IMR-90 (cell line): ENCODE results near the gene FOXO6. TPM values are rescaled to one million over a fixed set of nuclear protein-coding genes. Genes with fewer than 3 reads are reported as not detected.

ENCODE experiments used
- ATAC-seq: fragments of 200-7000 bp; cut with Tn5 transposase; 2 replicates; pipeline ENCODE4 v1.9.1; 2020; ENCODE audit warnings: low read depth, mild to moderate bottlenecking, moderate library complexity
- BruUV-seq: library from RNA; stranded (reverse); fragments of 400-500 nt; replicated peaks from 2 replicates; lab custom pipeline; 2021; lab: Mats Ljungman, UMichigan
- CTCF ChIA-PET: fragments of 300-600 bp; formaldehyde crosslinking; extraction: SDS; loops from one replicate; lab custom pipeline; 2021; ENCODE audit warnings: antibody characterized with exemption; lab: Yijun Ruan, JAX
- POLR2A ChIA-PET: fragments of 300-600 bp; sonication (Branson Sonifier 250); formaldehyde crosslinking; loops from one replicate; lab custom pipeline; 2022; ENCODE audit warnings: antibody characterized with exemption; ENCODE audit not compliant: unreplicated experiment; lab: Charles Lee
- DNase-seq: peaks from one replicate; pipeline ENCODE4 v3.0.0; 2013
- H2AFZ ChIP-seq: replicated peaks from 2 replicates; pipeline ENCODE3; 2013; ENCODE audit warnings: low read length, mild to moderate bottlenecking; ENCODE audit not compliant: poor library complexity
- H2AK5ac ChIP-seq: 2 replicates; pipeline ENCODE4 v1.6.1; 2013; ENCODE audit warnings: low read depth, low read length, inconsistent platforms
- H2AK9ac ChIP-seq: replicated peaks from 2 replicates; pipeline ENCODE3; 2013; ENCODE audit warnings: mild to moderate bottlenecking, low read depth, low read length, moderate library complexity; ENCODE audit not compliant: poor library complexity
- H2BK120ac ChIP-seq: 2 replicates; pipeline ENCODE4 v1.6.1; 2013; ENCODE audit warnings: low read depth, low read length, inconsistent platforms
- H2BK15ac ChIP-seq: 3 replicates; pipeline ENCODE4 v1.6.1; 2013; ENCODE audit warnings: low read depth, low read length, inconsistent platforms
- H2BK20ac ChIP-seq: 2 replicates; pipeline ENCODE4 v1.6.1; 2013; ENCODE audit warnings: low read depth, mild to moderate bottlenecking, inconsistent platforms, low read length, moderate library complexity
- H2BK5ac ChIP-seq: 2 replicates; pipeline ENCODE4 v1.6.1; 2013; ENCODE audit warnings: mild to moderate bottlenecking, low read depth, low read length, inconsistent platforms; ENCODE audit not compliant: poor library complexity, severe bottlenecking
- H3K14ac ChIP-seq: replicated peaks from 2 replicates; pipeline ENCODE4 v1.6.1; 2013; ENCODE audit warnings: low read depth, low read length, inconsistent platforms
- H3K18ac ChIP-seq: 2 replicates; pipeline ENCODE4 v1.6.1; 2013; ENCODE audit warnings: low read depth, low read length, control low read depth
- H3K23ac ChIP-seq: 2 replicates; pipeline ENCODE4 v1.6.1; 2013; ENCODE audit warnings: low read depth, low read length, inconsistent platforms
- H3K27ac ChIP-seq: 2 replicates; pipeline ENCODE4 v1.5.1; 2013; ENCODE audit warnings: mild to moderate bottlenecking, control low read depth, low read length; ENCODE audit not compliant: insufficient read depth
- H3K27me3 ChIP-seq: 2 replicates; pipeline ENCODE4 v1.6.1; 2013; ENCODE audit warnings: low read length; ENCODE audit not compliant: control insufficient read depth, insufficient read depth
- H3K36me3 ChIP-seq: 2 replicates; pipeline ENCODE4 v1.6.1; 2013; ENCODE audit warnings: low read length, mixed read lengths; ENCODE audit not compliant: control insufficient read depth, insufficient read depth
- H3K4ac ChIP-seq: 2 replicates; pipeline ENCODE4 v1.6.1; 2013; ENCODE audit warnings: low read depth, low read length, inconsistent platforms
- H3K4me1 ChIP-seq: 2 replicates; pipeline ENCODE4 v1.6.1; 2013; ENCODE audit warnings: low read length, mixed read lengths; ENCODE audit not compliant: control insufficient read depth, insufficient read depth
- H3K4me2 ChIP-seq: 2 replicates; pipeline ENCODE4 v1.6.1; 2013; ENCODE audit warnings: low read depth, mild to moderate bottlenecking, control low read depth, low read length, moderate library complexity
- H3K4me3 ChIP-seq: 2 replicates; pipeline ENCODE4 v1.5.1; 2013; ENCODE audit warnings: low read depth, mild to moderate bottlenecking, control low read depth, low read length, moderate library complexity; ENCODE audit not compliant: insufficient read depth
- H3K56ac ChIP-seq: 2 replicates; pipeline ENCODE4 v1.6.1; 2013; ENCODE audit warnings: low read length, inconsistent platforms; ENCODE audit not compliant: insufficient read depth; ENCODE audit errors: extremely low read depth
- H3K79me1 ChIP-seq, 2 experiments: 2 replicates each; pipeline ENCODE4 v1.6.1; 2013; ENCODE audit warnings: low read length in 2 of 2, inconsistent platforms in 1 of 2, low read depth in 1 of 2
- H3K9ac ChIP-seq: 2 replicates; pipeline ENCODE4 v1.6.1; 2013; ENCODE audit warnings: low read depth, low read length, control low read depth
- H3K9me1 ChIP-seq: 2 replicates; pipeline ENCODE4 v1.6.1; 2013; ENCODE audit warnings: low read length, inconsistent platforms; ENCODE audit not compliant: insufficient read depth
- H3K9me3 ChIP-seq: 2 replicates; pipeline ENCODE4 v1.6.1; 2013; ENCODE audit warnings: low read length; ENCODE audit not compliant: control insufficient read depth, insufficient read depth
- H4K20me1 ChIP-seq: 2 replicates; pipeline ENCODE4 v1.6.1; 2013; ENCODE audit warnings: low read length, inconsistent platforms; ENCODE audit not compliant: insufficient read depth
- H4K5ac ChIP-seq: 2 replicates; pipeline ENCODE4 v1.6.1; 2013; ENCODE audit warnings: mild to moderate bottlenecking, low read depth, low read length, control low read depth
- H4K8ac ChIP-seq, 2 experiments: 2 replicates each; pipeline ENCODE4 v1.6.1; 2013; ENCODE audit warnings: low read depth in 2 of 2, low read length in 2 of 2, control low read depth in 1 of 2, inconsistent platforms in 1 of 2
- H4K91ac ChIP-seq: 2 replicates; pipeline ENCODE4 v1.6.1; 2013; ENCODE audit warnings: low read depth, low read length, inconsistent platforms; ENCODE audit not compliant: insufficient read depth
- CEBPB ChIP-seq: IDR thresholded peaks from 2 replicates; pipeline ENCODE4 v1.6.1; 2012; ENCODE audit warnings: low read depth, low read length, improper control_type of control experiment
- CHD1 ChIP-seq: IDR thresholded peaks from 2 replicates; pipeline ENCODE4 v1.6.1; 2012; ENCODE audit warnings: low read depth, low read length, improper control_type of control experiment
- CTCF ChIP-seq: conservative IDR thresholded peaks from 2 replicates; pipeline ENCODE4 v1.5.1; 2012; ENCODE audit warnings: mild to moderate bottlenecking, low read depth, low read length, improper control_type of control experiment
- ELK1 ChIP-seq: fragments of 150-350 bp; IDR thresholded peaks from 2 replicates; pipeline ENCODE4 v1.6.1; 2016; ENCODE audit warnings: low read depth, mild to moderate bottlenecking, low read length, moderate library complexity, borderline replicate concordance
- MXI1 ChIP-seq: IDR thresholded peaks from 2 replicates; pipeline ENCODE4 v1.6.1; 2012; ENCODE audit warnings: low read depth, mild to moderate bottlenecking, low read length, moderate library complexity, borderline replicate concordance
- RCOR1 ChIP-seq: IDR thresholded peaks from 2 replicates; pipeline ENCODE4 v1.6.1; 2012; ENCODE audit warnings: mild to moderate bottlenecking, low read length, improper control_type of control experiment; ENCODE audit not compliant: insufficient replicate concordance
- RFX5 ChIP-seq: IDR thresholded peaks from 2 replicates; pipeline ENCODE4 v1.8.0; 2012; ENCODE audit warnings: low read depth, mild to moderate bottlenecking, low read length, moderate library complexity
- USF2 ChIP-seq: fragments of 150-350 bp; IDR thresholded peaks from 2 replicates; pipeline ENCODE4 v1.6.1; 2017; ENCODE audit warnings: mild to moderate bottlenecking, antibody characterized with exemption, low read length, low read depth
- WGBS, 2 experiments: methylation state at CpG; one replicate each; pipeline versions ENCODE4 v1.1.5 to v1.1.7; 2013; ENCODE audit warnings: missing lambda C conversion rate in 2 of 2; ENCODE audit not compliant: insufficient read length in 1 of 2; ENCODE audit errors: extremely low coverage in 2 of 2; 5-methylcytosine and 5-hydroxymethylcytosine counted together
- dilution Hi-C: fragments of 300-500 bp; cut with HindIII; formaldehyde crosslinking; loops from one replicate; pipeline ENCODE4 v1.14.3; 2018; ENCODE audit warnings: low sequenced_read_pairs; ENCODE audit not compliant: unreplicated experiment
- in situ Hi-C: fragments of 300-500 bp; cut with MboI; formaldehyde crosslinking; loops from 3 replicates; pipeline ENCODE4 v1.14.3; 2019; ENCODE audit warnings: low sequenced_read_pairs, inconsistent platforms, mixed read lengths
- intact Hi-C: fragments of 100-400 bp; cut with micrococcal nuclease; formaldehyde crosslinking; loops from 2 replicates; pipeline ENCODE4 v1.10.0; 2022
- polyA plus RNA-seq, 3 experiments: library from polyadenylated mRNA; depleted of rRNA; stranded (reverse); fragments of >200 nt; gene quantifications; 2 replicates each; pipeline ENCODE4 v1.2.3, GENCODE V29; 2012; ENCODE audit warnings: low replicate concordance in 1 of 3
- total RNA-seq: library from RNA; depleted of rRNA; stranded (reverse); fragments of >200 nt; gene quantifications from 2 replicates; pipeline ENCODE4 v1.2.3, GENCODE V29; 2012

The FOXO6 gene
- total and polyA plus RNA-seq, 2 of the 4 experiments (the other 2 are of a cell fraction) = not detected

- no peak overlapping the region for H2BK120ac ChIP-seq
- no peaks in the 10 kb centered on the region for H3K79me1 ChIP-seq
- no peak overlapping the region for H4K5ac ChIP-seq
- ATAC-seq (no peak), DNase-seq (no peak)
- no peak overlapping the region for H3K23ac ChIP-seq
- CTCF ChIA-PET = no interaction called here
- no peak overlapping the region for H3K4me3 ChIP-seq
- H3K27me3 ChIP-seq = peaks cover 60% of the 10 kb centered on the region
- H3K9me3 ChIP-seq = peaks cover 3% of the 10 kb centered on the region
- no peak overlapping the region for H3K4ac ChIP-seq
- POLR2A ChIA-PET = no interaction called here
- WGBS, 2 experiments = 0% methylated on average over 1 of the region's 10 CpGs; no CpG with 5 or more reads in 1 of the 2 experiments
- no peak overlapping the region for H3K56ac ChIP-seq
- intact Hi-C loops = no loop called here
- H3K14ac ChIP-seq = no peak overlapping the region
- no peak overlapping the region for H2BK5ac ChIP-seq
- no peak overlapping the region for H4K91ac ChIP-seq
- no peak for TF ChIP-seq RCOR1
- TF ChIP-seq RFX5 = no peak
- no peak for TF ChIP-seq MXI1
- no peak for TF ChIP-seq USF2
- no peak for TF ChIP-seq CTCF
- TF ChIP-seq CEBPB = no peak
- no peak for TF ChIP-seq CHD1
- no peak for TF ChIP-seq ELK1
- H2AFZ ChIP-seq = no peak overlapping the region
- no peak overlapping the region for H2AK5ac ChIP-seq
- no peak overlapping the region for H3K9ac ChIP-seq
- H3K36me3 ChIP-seq = no peaks in the 10 kb centered on the region
- in situ Hi-C loops = loop anchor here (25.0 kb wide), 1 partner anchor 367 kb away; no protein-coding TSS in a partner anchor
- no peak overlapping the region for H4K8ac ChIP-seq
- no peaks in the 10 kb centered on the region for H3K4me1 ChIP-seq
- no peak overlapping the region for H2BK15ac ChIP-seq
- H2BK20ac ChIP-seq = no peak overlapping the region
- no peak overlapping the region for H3K4me2 ChIP-seq
- dilution Hi-C loops = no loop called here
- no TSS peak for BruUV-seq
- H2AK9ac ChIP-seq = no peak overlapping the region
- H3K27ac ChIP-seq = no peak overlapping the region
- no peak overlapping the region for H3K18ac ChIP-seq
- no peaks in the 10 kb centered on the region for H3K9me1 ChIP-seq
- no peaks in the 10 kb centered on the region for H4K20me1 ChIP-seq
These were observed 43.1 kb downstream of the FOXO6 start for GRCh38 chr1:41404308-41404761.
